GM10266 (cell line): ENCODE measurements around the gene TFDP1.
"Not testable (repeated sequence)": the region's sequence is repeated elsewhere in the genome, so short reads cannot be mapped to it uniquely, and the experiment has no call there.

ENCODE experiments used
- DNase-seq: peaks from one replicate; pipeline ENCODE4 v3.0.0; 2012; ENCODE audit errors: extremely low spot score
- CTCF ChIP-seq: IDR thresholded peaks from 2 replicates; pipeline ENCODE4 v1.5.1; 2012; ENCODE audit warnings: mild to moderate bottlenecking, low read depth; ENCODE audit not compliant: control insufficient read depth, insufficient read depth; ENCODE audit errors: missing control alignments

The TFDP1 gene

GRCh38 chr13:113592571-113592970 is 8.0 kb downstream of the TFDP1 start:
- TF ChIP-seq CTCF, result no peak
- no peak for DNase-seq

- DNase-seq, result not testable (repeated sequence)
Measured at GRCh38 chr13:113594066-113594821, 9.7 kb downstream of the TFDP1 start.

- no peak for TF ChIP-seq CTCF
- no peak for DNase-seq
Measured at GRCh38 chr13:113595131-113595530, 10.6 kb downstream of the TFDP1 start.

- TF ChIP-seq CTCF, result no peak
- no peak for DNase-seq
Measured at GRCh38 chr13:113596321-113597200, 12.0 kb downstream of the TFDP1 start.

- TF ChIP-seq CTCF, result no peak
- no peak for DNase-seq
Measured at GRCh38 chr13:113597391-113598080, 13.0 kb downstream of the TFDP1 start.

- TF ChIP-seq CTCF, result no peak
- no peak for DNase-seq
Measured at GRCh38 chr13:113598081-113598410, 13.5 kb downstream of the TFDP1 start.

GRCh38 chr13:113598481-113598880 is 13.9 kb downstream of the TFDP1 start:
- TF ChIP-seq CTCF, result no peak
- no peak for DNase-seq
